Measurements from ENCODE around the gene FAM163A.
A peak's percentile ranks its signal among the peaks of the same experiment; 100 is the strongest.

FAM163A gene

DNA sequence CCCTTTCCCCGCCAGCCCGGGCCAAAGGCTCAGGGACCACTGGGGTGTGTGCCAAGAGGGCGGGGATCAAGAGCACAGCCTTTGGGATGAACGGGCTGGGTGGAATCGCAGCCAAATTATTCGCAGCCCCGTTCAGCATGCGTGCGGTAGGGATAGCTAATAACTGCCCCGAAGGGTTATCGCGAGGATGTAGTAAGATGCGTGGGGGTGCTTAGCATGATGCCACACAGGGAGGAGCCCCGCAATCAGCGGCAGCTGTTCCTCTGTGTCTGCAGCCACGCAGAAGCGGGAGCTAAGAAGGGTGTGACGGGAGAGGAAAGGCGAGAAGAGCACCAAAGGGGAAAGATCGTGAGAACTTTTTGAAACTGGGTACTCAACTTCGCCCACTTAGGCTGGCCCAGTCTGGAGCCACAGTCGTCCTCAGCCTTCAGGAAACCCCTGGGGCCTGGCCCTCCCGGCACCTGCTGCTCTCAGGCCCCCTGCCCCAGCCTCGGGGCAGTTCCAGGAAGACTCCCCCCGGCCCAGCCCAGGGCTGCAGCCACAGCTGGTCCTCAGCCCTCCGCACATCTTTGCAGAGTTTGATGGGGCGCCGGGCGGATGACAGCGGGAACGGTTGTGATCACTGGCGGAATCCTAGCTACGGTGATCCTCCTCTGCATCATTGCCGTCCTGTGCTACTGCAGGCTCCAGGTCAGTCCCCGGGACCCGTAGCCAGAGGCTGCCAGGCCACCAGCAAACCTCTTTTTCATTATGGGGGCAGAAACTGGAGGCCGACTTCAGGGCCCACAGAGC lies 69.6 kb downstream of the FAM163A start:
- no peak for DNase-seq (ENCODE audit: low read depth)
- TF ChIP-seq, protein P1, sequence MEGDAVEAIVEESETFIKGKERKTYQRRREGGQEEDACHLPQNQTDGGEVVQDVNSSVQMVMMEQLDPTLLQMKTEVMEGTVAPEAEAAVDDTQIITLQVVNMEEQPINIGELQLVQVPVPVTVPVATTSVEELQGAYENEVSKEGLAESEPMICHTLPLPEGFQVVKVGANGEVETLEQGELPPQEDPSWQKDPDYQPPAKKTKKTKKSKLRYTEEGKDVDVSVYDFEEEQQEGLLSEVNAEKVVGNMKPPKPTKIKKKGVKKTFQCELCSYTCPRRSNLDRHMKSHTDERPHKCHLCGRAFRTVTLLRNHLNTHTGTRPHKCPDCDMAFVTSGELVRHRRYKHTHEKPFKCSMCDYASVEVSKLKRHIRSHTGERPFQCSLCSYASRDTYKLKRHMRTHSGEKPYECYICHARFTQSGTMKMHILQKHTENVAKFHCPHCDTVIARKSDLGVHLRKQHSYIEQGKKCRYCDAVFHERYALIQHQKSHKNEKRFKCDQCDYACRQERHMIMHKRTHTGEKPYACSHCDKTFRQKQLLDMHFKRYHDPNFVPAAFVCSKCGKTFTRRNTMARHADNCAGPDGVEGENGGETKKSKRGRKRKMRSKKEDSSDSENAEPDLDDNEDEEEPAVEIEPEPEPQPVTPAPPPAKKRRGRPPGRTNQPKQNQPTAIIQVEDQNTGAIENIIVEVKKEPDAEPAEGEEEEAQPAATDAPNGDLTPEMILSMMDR (conservative IDR thresholded peaks at IDR 0.05; ENCODE audit: control insufficient read depth, insufficient read depth, low read depth, low read length) = no peak
- no peak overlapping the region for H3K4me3 ChIP-seq (ENCODE audit: control insufficient read depth, low read depth, low read length)

DNA sequence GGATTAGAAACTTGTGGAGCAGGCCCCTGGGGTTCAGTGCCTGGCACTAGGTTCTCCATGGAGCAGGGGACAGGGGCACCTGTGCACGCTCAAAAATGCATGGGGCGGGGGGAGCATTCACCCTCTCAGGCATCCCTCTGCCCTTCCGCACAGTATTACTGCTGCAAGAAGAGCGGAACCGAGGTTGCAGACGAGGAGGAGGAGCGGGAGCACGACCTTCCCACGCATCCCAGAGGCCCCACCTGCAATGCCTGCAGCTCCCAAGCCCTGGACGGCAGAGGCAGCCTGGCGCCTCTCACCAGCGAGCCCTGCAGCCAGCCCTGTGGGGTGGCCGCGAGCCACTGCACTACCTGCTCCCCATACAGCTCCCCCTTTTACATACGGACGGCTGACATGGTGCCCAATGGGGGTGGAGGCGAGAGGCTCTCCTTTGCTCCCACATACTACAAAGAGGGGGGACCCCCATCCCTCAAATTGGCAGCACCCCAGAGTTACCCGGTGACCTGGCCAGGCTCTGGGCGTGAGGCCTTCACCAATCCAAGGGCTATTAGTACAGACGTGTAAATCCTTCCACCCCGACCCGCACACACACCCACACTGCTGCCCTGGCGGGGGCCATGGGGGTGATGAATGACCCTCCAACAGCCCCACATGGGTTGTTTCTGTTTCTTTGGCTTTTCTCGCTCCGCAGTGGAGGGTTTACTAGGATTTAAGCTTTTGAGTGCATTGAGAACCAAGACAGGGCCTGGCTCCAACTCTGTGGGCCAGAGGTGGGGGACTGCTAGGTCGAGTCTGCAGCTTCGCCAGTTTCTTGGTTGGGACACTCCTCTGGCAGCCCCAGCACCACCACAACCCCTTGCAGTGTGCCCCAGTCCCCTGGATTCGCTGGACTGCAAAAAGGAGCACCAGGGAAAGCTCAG lies 70.8 kb downstream of the FAM163A start:
- H3K4me3 ChIP-seq (ENCODE audit: control insufficient read depth, low read depth, low read length) = no peak overlapping the region
- DNase-seq (ENCODE audit: low read depth) = no peak
- TF ChIP-seq, protein P1 (conservative IDR thresholded peaks at IDR 0.05; ENCODE audit: control insufficient read depth, insufficient read depth, low read depth, low read length) = no peak

DNA sequence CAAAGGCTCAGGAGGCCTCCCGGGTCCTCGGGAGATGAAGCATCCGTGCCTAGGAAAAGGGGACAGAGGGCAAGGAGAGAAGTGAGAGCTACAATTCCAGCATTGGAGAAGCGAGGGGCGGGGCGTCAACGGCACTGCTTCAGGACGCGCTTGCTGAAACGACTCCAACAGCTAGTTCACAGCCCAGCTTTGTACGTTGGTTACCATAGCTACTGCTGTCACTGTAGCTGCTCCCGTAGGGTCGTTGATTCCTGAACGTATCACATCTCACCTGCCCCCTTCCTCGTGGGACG lies 71.4 kb downstream of the FAM163A start:
- TF ChIP-seq, protein P1 (conservative IDR thresholded peaks at IDR 0.05; ENCODE audit: control insufficient read depth, insufficient read depth, low read depth, low read length) = no peak
- DNase-seq (ENCODE audit: low read depth) = no peak
- H3K4me3 ChIP-seq (ENCODE audit: control insufficient read depth, low read depth, low read length) = peak overlapping the region; percentile 52

DNA sequence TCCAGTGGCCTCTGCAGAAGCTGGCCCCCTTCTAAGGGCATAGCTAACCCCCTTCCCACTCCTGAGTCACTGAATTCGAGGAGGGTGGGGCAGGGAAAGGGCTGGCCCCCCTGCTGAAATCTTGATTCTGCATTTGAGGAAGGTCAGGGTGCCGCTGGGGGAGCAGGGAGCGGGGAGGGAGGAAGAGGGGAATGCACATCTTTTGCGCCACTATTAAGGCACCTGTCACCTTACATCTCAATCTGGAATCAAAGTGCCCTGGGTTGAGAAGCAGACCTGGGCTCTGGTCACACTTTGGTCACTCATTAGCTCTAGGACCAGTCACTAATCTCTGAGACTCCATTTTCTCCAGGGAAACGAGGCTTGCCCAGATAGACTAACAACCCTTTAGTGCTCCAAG lies 72.5 kb downstream of the FAM163A start:
- TF ChIP-seq, protein P1 (conservative IDR thresholded peaks at IDR 0.05; ENCODE audit: control insufficient read depth, insufficient read depth, low read depth, low read length) = no peak
- H3K4me3 ChIP-seq (ENCODE audit: control insufficient read depth, low read depth, low read length) = peak overlapping the region; percentile 52
- no peak for DNase-seq (ENCODE audit: low read depth)

DNA sequence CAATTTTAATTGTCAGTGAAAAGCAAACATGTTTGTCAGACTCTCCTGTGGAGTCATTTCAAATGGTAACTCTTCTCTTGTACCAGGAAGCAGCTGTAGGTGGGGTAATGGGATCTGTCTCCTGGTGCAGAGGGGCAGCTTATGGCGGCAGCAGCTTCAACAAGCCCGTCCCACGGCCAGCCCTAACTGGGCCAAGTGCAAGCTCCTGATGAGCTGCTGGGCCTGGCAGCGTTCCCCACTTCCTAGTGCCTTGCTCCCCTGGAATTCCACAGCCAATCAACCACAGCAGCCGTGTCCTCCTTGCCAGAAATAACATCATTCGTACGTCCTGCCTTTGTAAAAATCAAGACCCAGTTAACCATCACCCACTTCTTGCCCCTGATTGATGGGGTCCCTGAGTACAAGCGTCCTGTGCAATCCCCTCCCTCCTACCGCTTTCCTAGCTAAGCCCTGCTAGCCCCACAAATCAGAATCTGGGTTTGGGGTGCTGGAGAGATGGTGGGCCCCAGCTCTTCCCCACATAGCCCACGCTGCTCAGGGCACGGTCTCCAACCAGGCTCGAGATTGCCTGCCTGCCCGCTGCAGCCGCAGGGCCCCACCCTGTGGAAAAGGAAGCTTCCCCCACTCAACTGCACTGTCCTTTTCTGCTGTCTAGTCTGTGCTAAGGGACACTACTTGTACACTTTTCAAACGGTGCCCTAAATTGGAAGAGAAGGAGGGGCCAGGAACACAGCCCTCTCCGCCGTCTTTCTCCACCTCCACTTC lies 73.3 kb downstream of the FAM163A start:
- TF ChIP-seq, protein P1 (conservative IDR thresholded peaks at IDR 0.05; ENCODE audit: control insufficient read depth, insufficient read depth, low read depth, low read length) = no peak
- no peak overlapping the region for H3K4me3 ChIP-seq (ENCODE audit: control insufficient read depth, low read depth, low read length)
- peak; percentile 21 for DNase-seq (ENCODE audit: low read depth)

DNA sequence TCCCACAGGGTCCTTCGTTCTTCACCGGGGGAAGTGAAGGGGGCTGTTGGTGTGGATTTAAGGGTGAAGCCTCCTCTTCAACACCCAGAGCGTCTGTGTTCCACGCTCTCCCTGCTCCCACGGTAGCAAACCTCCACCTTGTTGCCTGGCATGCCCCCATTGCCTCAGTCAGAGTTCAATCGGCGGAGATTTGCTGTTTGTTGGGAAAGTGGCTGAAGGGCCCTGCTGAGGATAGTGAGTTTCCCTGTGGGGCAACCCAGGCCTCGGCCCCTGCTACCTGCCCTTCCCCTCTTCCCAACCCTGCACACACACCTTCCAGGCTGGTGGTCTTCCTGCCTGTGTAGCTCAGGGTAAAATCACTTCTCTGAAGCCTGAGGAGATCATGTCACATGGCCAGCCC lies 74.0 kb downstream of the FAM163A start:
- TF ChIP-seq, protein P1 (conservative IDR thresholded peaks at IDR 0.05; ENCODE audit: control insufficient read depth, insufficient read depth, low read depth, low read length) = no peak
- DNase-seq (ENCODE audit: low read depth) = no peak
- H3K4me3 ChIP-seq (ENCODE audit: control insufficient read depth, low read depth, low read length) = no peak overlapping the region
